Natural killer cell (primary cell): ENCODE measurements around the gene DEXI. TPM values are rescaled to one million over a fixed set of nuclear protein-coding genes. Genes with fewer than 3 reads are reported as not detected.

Experiments
- ATAC-seq, 3 donors: fragments of 150-1000 bp in 2 of 3; fragments of 200-7000 bp in 1 of 3; cut with Tn5 transposase; 1 replicate in 1 of 3; 2 replicates in 2 of 3; pipeline ENCODE4 v1.10.0; 2021; ENCODE audit warnings: mild to moderate bottlenecking in 2 of 3, moderate library complexity in 2 of 3
- DNase-seq, 2 donors: peaks; one replicate each; pipeline versions ENCODE4 v3.0.0 to v3.0.0-alpha.2; 2013 to 2021; ENCODE audit warnings: mixed read lengths in 1 of 2
- H3K27ac ChIP-seq: one replicate; pipeline ENCODE4 v1.5.1; 2013; ENCODE audit warnings: mild to moderate bottlenecking, low read length
- H3K27me3 ChIP-seq: one replicate; pipeline ENCODE4 v1.6.1; 2013; ENCODE audit warnings: low read length; ENCODE audit not compliant: control insufficient read depth, insufficient read depth
- H3K36me3 ChIP-seq: one replicate; pipeline ENCODE4 v1.6.1; 2013; ENCODE audit warnings: low read length; ENCODE audit not compliant: control insufficient read depth, insufficient read depth
- H3K4me1 ChIP-seq: one replicate; pipeline ENCODE4 v1.6.1; 2013; ENCODE audit warnings: low read length; ENCODE audit not compliant: control insufficient read depth, insufficient read depth
- H3K4me3 ChIP-seq: one replicate; pipeline ENCODE4 v1.5.1; 2013; ENCODE audit warnings: low read length
- H3K9me3 ChIP-seq: one replicate; pipeline ENCODE4 v1.6.1; 2013; ENCODE audit warnings: low read length; ENCODE audit not compliant: control insufficient read depth, insufficient read depth
- H3K27ac Mint-ChIP-seq, 2 donors: one replicate each; pipeline ENCODE4 v1.8.0; 2022; ENCODE audit warnings: mild to moderate bottlenecking in 2 of 2, mixed read lengths in 2 of 2, moderate library complexity in 1 of 2
- H3K27me3 Mint-ChIP-seq, 2 donors: one replicate each; pipeline ENCODE4 v1.8.0; 2022; ENCODE audit warnings: low read depth in 2 of 2, mixed read lengths in 2 of 2
- H3K36me3 Mint-ChIP-seq: one replicate; pipeline ENCODE4 v1.8.0; 2022; ENCODE audit warnings: mixed read lengths
- H3K4me1 Mint-ChIP-seq, 2 donors: one replicate each; pipeline ENCODE4 v1.8.0; 2022; ENCODE audit warnings: mixed read lengths in 2 of 2
- H3K4me3 Mint-ChIP-seq: one replicate; pipeline ENCODE4 v1.8.0; 2022; ENCODE audit warnings: mild to moderate bottlenecking, moderate library complexity, mixed read lengths
- H3K9me3 Mint-ChIP-seq, 2 donors: one replicate each; pipeline ENCODE4 v1.8.0; 2022; ENCODE audit warnings: mixed read lengths in 2 of 2
- WGBS: methylation state at CpG from one replicate; pipeline ENCODE4 v1.1.7; 2013; ENCODE audit warnings: missing lambda C conversion rate; ENCODE audit not compliant: insufficient coverage; 5-methylcytosine and 5-hydroxymethylcytosine counted together
- intact Hi-C: fragments of 100-400 bp; cut with micrococcal nuclease; formaldehyde crosslinking; loops from one replicate; pipeline ENCODE4 v1.14.2; 2022
- total RNA-seq, 4 donors: library from RNA; stranded (reverse); fragments of 120-200 nt in 1 of 4; gene quantifications; one replicate each; pipeline versions ENCODE4 v1.2.3 to v1.2.4, GENCODE V29; 2013 to 2022
- TF ChIP-seq, protein P1 (sequence below): fragments of 200-600 bp; IDR thresholded peaks from one replicate; pipeline ENCODE4 v1.8.0; 2022; ENCODE audit warnings: antibody characterized with exemption

Gene DEXI
- total RNA-seq, 3 donors from 2014 or later (not counting 1 experiment from before 2014, with no cell fraction given) = 8.7 to 15.2 (median 14.4) TPM

- no peaks in the 10 kb centered on the region for H3K36me3 Mint-ChIP-seq
- Histone ChIP-seq H3K36me3 (no peaks in the 10 kb centered on the region), H3K9me3 (no peaks in the 10 kb centered on the region), H3K4me1 (peaks cover 78% of the 10 kb centered on the region), H3K27me3 (no peaks in the 10 kb centered on the region), H3K27ac (no peak overlapping the region), H3K4me3 (peak overlapping the region; percentile 84)
- TF ChIP-seq, protein P1, sequence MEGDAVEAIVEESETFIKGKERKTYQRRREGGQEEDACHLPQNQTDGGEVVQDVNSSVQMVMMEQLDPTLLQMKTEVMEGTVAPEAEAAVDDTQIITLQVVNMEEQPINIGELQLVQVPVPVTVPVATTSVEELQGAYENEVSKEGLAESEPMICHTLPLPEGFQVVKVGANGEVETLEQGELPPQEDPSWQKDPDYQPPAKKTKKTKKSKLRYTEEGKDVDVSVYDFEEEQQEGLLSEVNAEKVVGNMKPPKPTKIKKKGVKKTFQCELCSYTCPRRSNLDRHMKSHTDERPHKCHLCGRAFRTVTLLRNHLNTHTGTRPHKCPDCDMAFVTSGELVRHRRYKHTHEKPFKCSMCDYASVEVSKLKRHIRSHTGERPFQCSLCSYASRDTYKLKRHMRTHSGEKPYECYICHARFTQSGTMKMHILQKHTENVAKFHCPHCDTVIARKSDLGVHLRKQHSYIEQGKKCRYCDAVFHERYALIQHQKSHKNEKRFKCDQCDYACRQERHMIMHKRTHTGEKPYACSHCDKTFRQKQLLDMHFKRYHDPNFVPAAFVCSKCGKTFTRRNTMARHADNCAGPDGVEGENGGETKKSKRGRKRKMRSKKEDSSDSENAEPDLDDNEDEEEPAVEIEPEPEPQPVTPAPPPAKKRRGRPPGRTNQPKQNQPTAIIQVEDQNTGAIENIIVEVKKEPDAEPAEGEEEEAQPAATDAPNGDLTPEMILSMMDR = no peak
- H3K27me3 Mint-ChIP-seq = no peaks in the 10 kb centered on the region
- ATAC-seq (no peak), DNase-seq (no peak)
- H3K4me1 Mint-ChIP-seq = peaks cover 54 to 65% of the 10 kb centered on the region in 2 donors
- WGBS = 51% methylated on average over 10 of the region's 10 CpGs
- H3K4me3 Mint-ChIP-seq = peak overlapping the region; percentile 50
- intact Hi-C loops = no loop called here
- H3K27ac Mint-ChIP-seq = peak overlapping the region in 1 of 2 donors; percentile 54
- H3K9me3 Mint-ChIP-seq = no peaks in the 10 kb centered on the region
These were observed 61.4 kb downstream of the DEXI start for GRCh38 chr16:10880594-10881452.

DNA sequence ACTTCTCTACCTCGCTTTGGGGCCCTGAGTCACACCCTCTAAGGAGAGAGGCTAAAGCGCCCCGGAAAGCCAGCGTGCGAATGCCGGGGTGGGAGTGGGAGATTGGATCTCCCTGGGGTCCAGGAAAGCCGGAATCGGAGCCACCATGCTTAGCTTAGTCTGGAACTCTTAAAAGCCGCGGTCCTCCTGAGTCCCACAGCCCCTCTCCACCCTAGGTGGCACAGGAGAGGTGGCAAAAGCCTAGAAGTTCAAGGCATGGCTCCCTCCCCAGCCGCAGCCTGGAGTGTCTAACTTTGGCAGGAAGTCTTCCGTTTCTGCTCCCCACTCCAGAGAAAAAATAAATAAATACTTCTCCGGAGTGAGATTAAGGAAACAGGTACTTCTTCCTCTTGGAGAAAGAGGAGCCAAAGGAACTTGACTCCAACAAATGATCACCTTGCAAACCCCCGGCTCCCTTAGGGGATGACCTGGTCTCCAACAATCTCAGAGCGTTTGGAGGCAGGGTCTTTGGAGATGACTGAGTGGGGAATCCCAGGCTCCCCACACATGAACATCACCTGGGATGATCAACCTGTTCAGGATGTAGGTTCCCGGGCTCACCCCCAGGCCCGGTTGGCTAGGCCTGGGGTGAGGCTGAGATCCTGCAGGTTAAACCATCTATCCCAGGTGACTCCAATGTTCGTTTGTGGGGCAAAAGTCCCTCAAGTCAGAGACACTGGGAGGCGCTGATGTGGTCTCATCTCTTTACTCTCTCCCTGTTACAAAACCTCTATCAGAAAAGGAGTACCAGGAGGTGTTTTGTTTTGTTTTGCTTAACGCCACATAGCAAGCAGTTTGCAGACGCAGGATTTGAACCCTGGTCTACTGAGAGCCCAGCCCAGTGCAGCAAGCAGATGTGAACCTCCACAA, 62.3 kb downstream of the DEXI start:
- TF ChIP-seq, protein P1 = no peak
- no peaks in the 10 kb centered on the region for H3K9me3 Mint-ChIP-seq
- 29% methylated on average over 17 of the region's 21 CpGs for WGBS
- H3K27me3 ChIP-seq = no peaks in the 10 kb centered on the region
- H3K36me3 Mint-ChIP-seq = no peaks in the 10 kb centered on the region
- peaks cover 78% of the 10 kb centered on the region for H3K4me1 ChIP-seq
- H3K27ac ChIP-seq = no peak overlapping the region
- peak overlapping the region; percentile 97 for H3K4me3 Mint-ChIP-seq
- H3K27me3 Mint-ChIP-seq = no peaks in the 10 kb centered on the region
- no peaks in the 10 kb centered on the region for H3K9me3 ChIP-seq
- peak overlapping the region; percentile 84 for H3K4me3 ChIP-seq
- intact Hi-C loops = loop anchor here (5.0 to 10.0 kb wide), 2 partner anchors 113 to 355 kb away; no protein-coding TSS in a partner anchor
- H3K27ac Mint-ChIP-seq = no peak overlapping the region
- DNase-seq = no peak
- peaks cover 57 to 62% of the 10 kb centered on the region in 2 donors for H3K4me1 Mint-ChIP-seq
- ATAC-seq = no peak
- no peaks in the 10 kb centered on the region for H3K36me3 ChIP-seq

Other genes with a start within 250 kb of the DEXI start
- gene TEKT5, start 247.5 kb downstream of the DEXI start, total RNA-seq = 1 to 10 TPM in 1 of 3 donors, not detected in 2; 1.1 TPM
- 10 to 100 TPM; 19.3 to 25.6 (median 20.5) TPM for gene NUBP1, start 198.6 kb downstream of the DEXI start, total RNA-seq
- not detected for gene TVP23A, start 123.7 kb downstream of the DEXI start, total RNA-seq
- gene CIITA, start 65.3 kb downstream of the DEXI start, total RNA-seq = 10 to 100 TPM; 11.5 to 17.7 (median 14.4) TPM
- 10 to 100 TPM; 35.9 to 50.5 (median 37.4) TPM for gene CLEC16A, start 2.1 kb upstream of the DEXI start, total RNA-seq